Measurements from ENCODE around the gene SLC38A10.

- TF ChIP-seq SMC3 (IDR thresholded peaks at IDR 0.05; ENCODE audit: borderline replicate concordance, low read length) (no peak), CEBPB (IDR thresholded peaks at IDR 0.05; ENCODE audit: borderline replicate concordance in 1 of 2, low read depth in 2 of 2, low read length in 2 of 2) (no peak), RAD21 (IDR thresholded peaks at IDR 0.05; ENCODE audit: insufficient read depth, low read depth, low read length) (no peak), YY1 (IDR thresholded peaks at IDR 0.05; ENCODE audit: low read depth, low read length) (no peak), EZH2 (IDR thresholded peaks at IDR 0.05; ENCODE audit: borderline replicate concordance, control insufficient read depth, low read depth, low read length) (no peak), DPF2 (IDR thresholded peaks at IDR 0.05) (no peak), REST (IDR thresholded peaks at IDR 0.05; ENCODE audit: low read depth, low read length) (no peak), CTCF (IDR thresholded peaks at IDR 0.05 in 2 of 3, conservative IDR thresholded peaks at IDR 0.05 in 1 of 3; ENCODE audit: control insufficient read depth in 2 of 3, extremely low read depth in 1 of 3, insufficient read depth in 1 of 3, low read depth in 3 of 3, low read length in 3 of 3) (no peak), POLR2AphosphoS5 (IDR thresholded peaks at IDR 0.05; ENCODE audit: low read length) (no peak)
Measured at GRCh38 chr17:81231121-81231645, 63.9 kb downstream of the SLC38A10 start.
